HepG2 (cell line): ENCODE measurements around the gene ADGRF5. TPM values are rescaled to one million over a fixed set of nuclear protein-coding genes. Genes with fewer than 3 reads are reported as not detected.

Experiments
- ATAC-seq: fragments of 200-7000 bp; cut with Tn5 transposase; 3 replicates; pipeline ENCODE4 v1.9.1; 2020; ENCODE audit warnings: mild to moderate bottlenecking, moderate library complexity
- BruUV-seq: library from RNA; stranded (reverse); fragments of 400-500 nt; replicated peaks from 2 replicates; lab custom pipeline; 2021; lab: Mats Ljungman, UMichigan
- CTCF ChIA-PET: fragments of 300-600 bp; formaldehyde crosslinking; extraction: SDS; loops from one replicate; lab custom pipeline; 2021; ENCODE audit warnings: low total read pairs, inconsistent platforms, low intra/inter-chr PET ratio; lab: Yijun Ruan, JAX
- POLR2A ChIA-PET: fragments of 350-600 bp; sonication (Branson Sonifier 250); formaldehyde crosslinking; loops from one replicate; lab custom pipeline; 2020; ENCODE audit warnings: antibody characterized with exemption, inconsistent platforms; lab: Yijun Ruan, JAX
- DNase-seq: peaks from one replicate; pipeline ENCODE4 v3.0.0-alpha.2; 2015; ENCODE audit warnings: low spot score
- FAIRE-seq: peaks from 3 replicates; lab custom pipeline; 2011; peaks lifted over from hg19 to GRCh38; lab: Jason Lieb, UNC
- H2AFZ ChIP-seq: one replicate; pipeline ENCODE4 v1.6.1; 2011; ENCODE audit warnings: low read length, inconsistent platforms
- H3K27ac ChIP-seq: fragments of 300-600 bp; 3 replicates; pipeline ENCODE4 v1.8.0; 2011; ENCODE audit warnings: mixed run types, mild to moderate bottlenecking, mixed read lengths, low read length, inconsistent platforms; ENCODE audit not compliant: insufficient read depth; ENCODE audit errors: extremely low read length
- H3K27me3 ChIP-seq, 2 experiments: fragments of 200-600 bp in 1 of 2; 2 replicates in 1 of 2; 3 replicates in 1 of 2; pipeline versions ENCODE4 v1.6.0 to v1.8.0; 2011; ENCODE audit warnings: low read length in 2 of 2, mild to moderate bottlenecking in 2 of 2, moderate library complexity in 2 of 2, inconsistent platforms in 1 of 2; ENCODE audit not compliant: insufficient read depth in 2 of 2, control insufficient read depth in 1 of 2
- H3K36me3 ChIP-seq, 2 experiments: fragments of 200-600 bp in 1 of 2; replicated peaks in 1 of 2; 2 replicates in 1 of 2; 3 replicates in 1 of 2; pipeline versions ENCODE4 v1.5.1 to v1.8.0; 2011; ENCODE audit warnings: low read length in 2 of 2, inconsistent platforms in 1 of 2; ENCODE audit not compliant: insufficient read depth in 2 of 2, control insufficient read depth in 1 of 2
- H3K4me1 ChIP-seq: 2 replicates; pipeline ENCODE4 v1.5.1; 2012; ENCODE audit warnings: low read length, inconsistent platforms; ENCODE audit not compliant: insufficient read depth
- H3K4me2 ChIP-seq: 2 replicates; pipeline ENCODE4 v1.6.0; 2011; ENCODE audit warnings: low read depth, low read length, inconsistent platforms
- H3K4me3 ChIP-seq, 3 experiments: fragments of 200-600 bp in 1 of 3; sonication (generic), shearing (Covaris generic) in 1 of 3; replicated peaks in 1 of 3; 2 replicates each; pipeline ENCODE4 v1.5.1; 2011 to 2016; ENCODE audit warnings: low read length in 3 of 3, inconsistent platforms in 2 of 3, low read depth in 2 of 3, mild to moderate bottlenecking in 2 of 3, control low read depth in 1 of 3, mixed read lengths in 1 of 3; ENCODE audit not compliant: insufficient read depth in 1 of 3
- H3K79me2 ChIP-seq: one replicate; pipeline ENCODE4 v1.6.1; 2011; ENCODE audit warnings: low read length, inconsistent platforms; ENCODE audit not compliant: insufficient read depth
- H3K9ac ChIP-seq: 2 replicates; pipeline ENCODE4 v1.6.0; 2011; ENCODE audit warnings: mild to moderate bottlenecking, low read depth, low read length, inconsistent platforms; ENCODE audit not compliant: insufficient read depth
- H3K9me3 ChIP-seq: 2 replicates; pipeline ENCODE4 v1.5.1; 2012; ENCODE audit warnings: mild to moderate bottlenecking, low read length
- H4K20me1 ChIP-seq: 2 replicates; pipeline ENCODE4 v1.6.0; 2011; ENCODE audit warnings: inconsistent platforms, mild to moderate bottlenecking, low read length, moderate library complexity; ENCODE audit not compliant: insufficient read depth
- AKAP8 ChIP-seq: sonication (generic); formaldehyde crosslinking; IDR thresholded peaks from 2 replicates; pipeline ENCODE4 v1.5.1; 2020; ENCODE audit warnings: mild to moderate bottlenecking, missing genetic modification reagents
- ATF5 ChIP-seq: sonication (generic); formaldehyde crosslinking; IDR thresholded peaks from 2 replicates; pipeline ENCODE4 v1.4.0; 2020; ENCODE audit warnings: mild to moderate bottlenecking, low read depth, missing genetic modification reagents
- BRCA1 ChIP-seq: sonication (generic); formaldehyde crosslinking; IDR thresholded peaks from 2 replicates; pipeline ENCODE4 v1.4.0; 2020; ENCODE audit warnings: missing genetic modification reagents
- GFI1 ChIP-seq: sonication (generic); formaldehyde crosslinking; IDR thresholded peaks from 2 replicates; pipeline ENCODE4 v1.5.0; 2020; ENCODE audit warnings: missing genetic modification reagents, mild to moderate bottlenecking, borderline replicate concordance
- KDM6A ChIP-seq: IDR thresholded peaks from 2 replicates; pipeline ENCODE4 v1.6.1; 2016; ENCODE audit warnings: low read depth
- NFE2L1 ChIP-seq: sonication (generic); formaldehyde crosslinking; IDR thresholded peaks from 2 replicates; pipeline ENCODE4 v1.4.0; 2020; ENCODE audit warnings: missing genetic modification reagents, mild to moderate bottlenecking, borderline replicate concordance
- NR0B2 ChIP-seq: sonication (generic); formaldehyde crosslinking; IDR thresholded peaks from 2 replicates; pipeline ENCODE4 v1.4.0; 2020; ENCODE audit warnings: mild to moderate bottlenecking, missing genetic modification reagents
- PRPF4 ChIP-seq: fragments of 200-400 bp; formaldehyde crosslinking; IDR thresholded peaks from 2 replicates; pipeline ENCODE4 v1.6.1; 2016; ENCODE audit warnings: low read length, low read depth; ENCODE audit not compliant: poor library complexity, severe bottlenecking
- TFDP2 ChIP-seq: sonication (generic); formaldehyde crosslinking; IDR thresholded peaks from 2 replicates; pipeline ENCODE4 v1.4.0; 2020; ENCODE audit warnings: missing genetic modification reagents
- TP53 ChIP-seq: sonication (generic); formaldehyde crosslinking; conservative IDR thresholded peaks from 2 replicates; pipeline ENCODE4 v1.4.0; 2020; ENCODE audit warnings: missing genetic modification reagents
- ZBED4 ChIP-seq: sonication (generic); formaldehyde crosslinking; IDR thresholded peaks from 2 replicates; pipeline ENCODE4 v1.4.0; 2020; ENCODE audit warnings: missing genetic modification reagents, borderline replicate concordance
- ZFP1 ChIP-seq: IDR thresholded peaks from 2 replicates; pipeline ENCODE4 v1.6.1; 2016
- ZNF512 ChIP-seq: sonication (generic); formaldehyde crosslinking; IDR thresholded peaks from 2 replicates; pipeline ENCODE4 v1.4.0; 2020; ENCODE audit warnings: mild to moderate bottlenecking, missing genetic modification reagents
- ZNF703 ChIP-seq: sonication (generic); formaldehyde crosslinking; IDR thresholded peaks from 2 replicates; pipeline ENCODE4 v1.5.1; 2020; ENCODE audit warnings: missing genetic modification reagents, mild to moderate bottlenecking, moderate library complexity, borderline replicate concordance
- ZNF780A ChIP-seq: sonication (generic); formaldehyde crosslinking; IDR thresholded peaks from 2 replicates; pipeline ENCODE4 v1.8.0; 2022; ENCODE audit warnings: mild to moderate bottlenecking, missing genetic modification reagents, moderate library complexity
- WGBS: methylation state at CpG from one replicate; pipeline ENCODE4 v1.1.6; 2017; ENCODE audit warnings: low lambda C conversion rate; 5-methylcytosine and 5-hydroxymethylcytosine counted together
- in situ Hi-C: cut with HindIII; loops from 2 replicates; pipeline ENCODE4 v1.10.0; 2017; ENCODE audit warnings: low pct_unique_long_range_greater_than_20kb; ENCODE audit not compliant: extremely low pct_ligation_motif_present
- intact Hi-C: fragments of 100-400 bp; cut with micrococcal nuclease; formaldehyde crosslinking; loops from one replicate; pipeline ENCODE4 v1.10.0; 2022; ENCODE audit not compliant: unreplicated experiment
- polyA plus RNA-seq, 8 experiments: library from polyadenylated mRNA; depleted of rRNA in 3 of 8; stranded (reverse) in 7 of 8; unstranded in 1 of 8; fragments of >200 nt; fragmentation: Illumina TruSeq in 4 of 8; extraction: Trizol in 4 of 8; gene quantifications; 2 replicates each; pipeline versions ENCODE4 v1.2.1 to v1.2.3, GENCODE V29; 2011 to 2016; ENCODE audit warnings: low read depth in 4 of 8, missing spikeins in 1 of 8, mixed read lengths in 1 of 8; ENCODE audit not compliant: insufficient read depth in 1 of 8
- total RNA-seq, 5 experiments: library from RNA; depleted of rRNA; stranded (reverse); fragments of >200 nt; fragmentation: Illumina TruSeq; extraction: Trizol; gene quantifications; 2 replicates each; pipeline ENCODE4 v1.2.3, GENCODE V29; 2016; ENCODE audit warnings: low read depth in 1 of 5

ADGRF5 gene
- total and polyA plus RNA-seq, 2 of the 13 experiments (the other 11 are each of a cell fraction or from before 2014, with no cell fraction given): not detected

GRCh38 chr6:46882645-46883044 is 39.1 kb downstream of the ADGRF5 start:
- no peaks in the 10 kb centered on the region for H3K4me1 ChIP-seq
- no TSS peak for BruUV-seq
- WGBS: 0% methylated on average over 2 of the region's 2 CpGs
- TF ChIP-seq NR0B2 (CRISPR knock-in tag) (no peak), TFDP2 (CRISPR knock-in tag) (no peak), ZBED4 (CRISPR knock-in tag) (no peak), ZNF703 (CRISPR knock-in tag) (no peak), KDM6A (CRISPR knock-in tag) (no peak), NFE2L1 (CRISPR knock-in tag) (no peak), ZNF512 (no peak), BRCA1 (CRISPR knock-in tag) (no peak), ZNF780A (CRISPR knock-in tag) (no peak), GFI1 (CRISPR knock-in tag) (no peak), ZFP1 (CRISPR knock-in tag) (no peak), PRPF4 (no peak), ATF5 (CRISPR knock-in tag) (no peak), AKAP8 (CRISPR knock-in tag) (no peak), TP53 (no peak)
- no peak overlapping the region for H3K27ac ChIP-seq
- H3K4me2 ChIP-seq: no peak overlapping the region
- FAIRE-seq (no peak), ATAC-seq (no peak), DNase-seq (no peak)
- intact Hi-C loops: no loop called here
- POLR2A ChIA-PET: no interaction called here
- no peak overlapping the region for H3K4me3 ChIP-seq
- no peak overlapping the region for H2AFZ ChIP-seq
- peaks cover 3 to 5% of the 10 kb centered on the region in 2 experiments; a peak in 3 of 5 replicates for H3K27me3 ChIP-seq
- H3K36me3 ChIP-seq: no peaks in the 10 kb centered on the region
- no peaks in the 10 kb centered on the region for H3K79me2 ChIP-seq
- H3K9me3 ChIP-seq: no peaks in the 10 kb centered on the region
- H4K20me1 ChIP-seq: no peaks in the 10 kb centered on the region
- CTCF ChIA-PET: no interaction called here
- no peak overlapping the region for H3K9ac ChIP-seq
- in situ Hi-C loops: no loop called here
